Vagina (tissue), 2 donors: ENCODE data around the gene TAGAP.
"Not testable (repeated sequence)": the region's sequence is repeated elsewhere in the genome, so short reads cannot be mapped to it uniquely, and the experiment has no call there.

Experiments used
- CTCF ChIP-seq, 3 experiments: fragments of 450-650 bp in 2 of 3; fragments of 200-600 bp in 1 of 3; sonication (generic) in 1 of 3; IDR thresholded peaks; one replicate each; pipeline ENCODE4 v1.5.1; 2017 to 2019; ENCODE audit warnings: antibody characterized with exemption in 3 of 3, mild to moderate bottlenecking in 2 of 3, moderate library complexity in 2 of 3
- POLR2A ChIP-seq, 2 donors: fragments of 450-650 bp; IDR thresholded peaks; one replicate each; pipeline ENCODE4 v1.6.1; 2017; ENCODE audit warnings: antibody characterized with exemption in 2 of 2, mild to moderate bottlenecking in 2 of 2, moderate library complexity in 2 of 2
- POLR2AphosphoS5 ChIP-seq, 2 donors: sonication (generic); formaldehyde crosslinking; IDR thresholded peaks; one replicate each; pipeline ENCODE4 v1.9.0; 2017; ENCODE audit warnings: antibody characterized with exemption in 2 of 2, mild to moderate bottlenecking in 2 of 2, low read depth in 1 of 2; ENCODE audit not compliant: insufficient read depth in 1 of 2

GRCh38 chr6:159010037-159010612 is 34.7 kb downstream of the TAGAP start:
- not testable (repeated sequence) for TF ChIP-seq CTCF (IDR thresholded peaks at IDR 0.05); POLR2AphosphoS5 (IDR thresholded peaks at IDR 0.05; ENCODE audit: insufficient read depth in 1 of 2, low read depth in 1 of 2); POLR2A (IDR thresholded peaks at IDR 0.05)
